NT2/D1 (cell line): ENCODE data around the gene JPT1.
A peak's percentile ranks its signal among the peaks of the same experiment; 100 is the strongest.

Source experiments
- DNase-seq: peaks from one replicate; pipeline ENCODE4 v3.0.0-alpha.2; 2011; ENCODE audit warnings: low read depth, low spot score
- H3K27me3 ChIP-seq: 2 replicates; pipeline ENCODE4 v1.6.0; 2011; ENCODE audit warnings: mild to moderate bottlenecking; ENCODE audit not compliant: insufficient read length, insufficient read depth
- H3K36me3 ChIP-seq: 2 replicates; pipeline ENCODE4 v1.6.1; 2011; ENCODE audit warnings: mild to moderate bottlenecking, low read length, mixed read lengths; ENCODE audit not compliant: insufficient read depth, insufficient read length
- H3K4me1 ChIP-seq: 2 replicates; pipeline ENCODE4 v1.5.1; 2011; ENCODE audit not compliant: insufficient read depth, insufficient read length
- H3K4me3 ChIP-seq: 2 replicates; pipeline ENCODE4 v1.5.1; 2011; ENCODE audit warnings: low read depth; ENCODE audit not compliant: insufficient read length
- H3K9ac ChIP-seq: 2 replicates; pipeline ENCODE4 v1.6.0; 2011; ENCODE audit warnings: low read depth; ENCODE audit not compliant: insufficient read length
- H3K9me3 ChIP-seq: 2 replicates; pipeline ENCODE4 v1.5.1; 2011; ENCODE audit warnings: mild to moderate bottlenecking, low read length; ENCODE audit not compliant: insufficient read depth
- SUZ12 ChIP-seq: IDR thresholded peaks from 2 replicates; pipeline ENCODE4 v1.6.1; 2011; ENCODE audit not compliant: insufficient read length, insufficient read depth; ENCODE audit errors: extremely low read depth
- YY1 ChIP-seq: IDR thresholded peaks from 2 replicates; pipeline ENCODE4 v1.6.1; 2011; ENCODE audit not compliant: insufficient read length, insufficient read depth
- ZNF274 ChIP-seq: IDR thresholded peaks from 2 replicates; pipeline ENCODE4 v1.6.1; 2011; ENCODE audit warnings: mild to moderate bottlenecking, low read depth, low read length

JPT1 gene

DNA sequence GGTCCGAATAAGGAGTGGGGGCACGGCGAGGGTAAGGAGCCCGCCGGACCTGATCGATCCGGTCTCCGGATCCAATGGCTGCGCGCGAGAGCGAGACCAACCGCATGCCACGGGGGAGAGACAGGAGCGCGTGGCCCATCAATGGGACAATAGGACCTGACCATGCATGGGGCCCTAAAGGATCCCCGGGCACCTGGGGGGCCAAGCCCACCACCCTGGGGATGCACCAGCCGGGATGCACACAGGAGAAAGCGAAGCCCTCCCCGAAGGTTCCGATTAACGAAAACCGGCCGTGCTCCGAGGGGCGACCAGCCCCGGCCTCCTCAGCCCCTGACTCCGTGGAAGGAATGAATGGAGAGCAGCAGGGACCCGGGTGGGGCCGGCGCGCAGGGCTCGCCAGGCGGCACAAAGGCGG lies 525 bp downstream of the JPT1 start:
- TF ChIP-seq SUZ12 (no peak), YY1 (no peak), ZNF274 (no peak)
- H3K9ac ChIP-seq = peak overlapping the region; percentile 99
- peak overlapping the region; percentile 99 for H3K4me3 ChIP-seq
- no peak for DNase-seq
- H3K4me1 ChIP-seq = peaks cover 2% of the 10 kb centered on the region
- peaks cover 25% of the 10 kb centered on the region for H3K36me3 ChIP-seq
- H3K9me3 ChIP-seq = no peaks in the 10 kb centered on the region
- H3K27me3 ChIP-seq = no peaks in the 10 kb centered on the region

DNA sequence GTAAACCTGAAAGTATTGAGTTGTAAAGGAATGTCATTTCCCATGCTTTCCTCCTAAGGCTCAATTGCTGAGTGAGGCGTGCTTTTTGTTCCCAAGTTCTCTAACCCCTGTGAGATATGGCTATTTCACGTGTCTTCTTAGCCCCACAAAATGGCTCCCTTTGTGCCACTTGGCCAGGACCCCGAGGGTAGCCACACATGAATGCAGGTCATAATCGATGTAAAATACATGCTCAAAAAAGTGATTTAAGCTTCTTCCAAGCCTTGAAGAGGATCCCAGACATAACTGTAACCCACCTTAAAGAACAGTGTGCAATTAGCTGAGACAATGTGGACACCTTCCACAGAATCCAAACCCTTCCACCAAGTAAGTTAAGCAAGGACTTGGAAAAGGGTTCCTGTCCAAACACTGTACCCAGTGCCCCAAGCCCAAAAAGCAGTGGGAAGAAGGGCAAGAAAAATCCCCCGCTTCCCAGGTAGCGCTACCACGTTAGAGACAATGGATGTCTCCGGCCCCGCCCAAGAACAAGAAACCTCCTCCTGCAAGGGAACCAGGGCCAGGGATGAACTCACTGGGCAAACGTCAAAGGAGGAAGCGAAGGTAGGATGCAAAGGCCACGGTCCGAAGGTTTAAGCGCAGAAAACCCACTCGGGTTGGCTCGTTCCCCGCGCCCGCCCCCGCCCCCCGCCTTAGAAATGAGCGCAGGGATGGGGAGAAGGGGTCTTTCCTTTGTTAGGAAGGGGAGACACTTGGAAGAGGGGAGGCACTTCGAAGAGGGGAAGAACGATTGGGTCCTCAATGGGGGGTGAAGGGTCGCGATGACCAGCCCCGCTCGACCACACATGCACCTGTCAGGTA lies 1.2 kb downstream of the JPT1 start:
- Histone ChIP-seq H3K4me3 (peak overlapping the region; percentile 99), H3K9ac (peak overlapping the region; percentile 99), H3K36me3 (peaks cover 32% of the 10 kb centered on the region), H3K9me3 (no peaks in the 10 kb centered on the region), H3K4me1 (peaks cover 2% of the 10 kb centered on the region), H3K27me3 (no peaks in the 10 kb centered on the region)
- TF ChIP-seq SUZ12 = no peak
- peak; percentile 14 for TF ChIP-seq YY1
- no peak for TF ChIP-seq ZNF274
- no peak for DNase-seq

DNA sequence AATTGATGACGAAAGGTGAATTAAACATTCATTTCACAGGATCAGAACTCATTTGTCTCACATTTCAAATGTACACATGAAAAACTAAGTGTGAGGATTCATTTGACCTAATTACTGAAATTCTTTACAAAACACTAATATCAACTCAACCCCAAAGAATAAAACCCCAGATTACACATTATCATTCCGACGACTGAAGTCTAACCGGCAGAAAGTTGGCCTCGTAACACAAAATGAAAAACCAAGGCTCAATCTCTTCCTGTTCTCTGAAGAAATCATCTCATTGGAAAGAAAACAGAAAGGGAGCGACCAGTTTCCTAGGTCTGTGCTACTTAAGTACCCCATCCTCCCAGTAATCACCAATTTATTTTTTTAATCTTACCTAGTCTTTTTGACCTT lies 1.8 kb downstream of the JPT1 start:
- no peak for DNase-seq
- H3K4me3 ChIP-seq = peak overlapping the region; percentile 99
- peak overlapping the region; percentile 69 for H3K9ac ChIP-seq
- peaks cover 2% of the 10 kb centered on the region for H3K4me1 ChIP-seq
- H3K9me3 ChIP-seq = no peaks in the 10 kb centered on the region
- H3K27me3 ChIP-seq = no peaks in the 10 kb centered on the region
- peaks cover 38% of the 10 kb centered on the region for H3K36me3 ChIP-seq
- TF ChIP-seq ZNF274 = no peak
- TF ChIP-seq YY1 = no peak
- TF ChIP-seq SUZ12 = no peak

DNA sequence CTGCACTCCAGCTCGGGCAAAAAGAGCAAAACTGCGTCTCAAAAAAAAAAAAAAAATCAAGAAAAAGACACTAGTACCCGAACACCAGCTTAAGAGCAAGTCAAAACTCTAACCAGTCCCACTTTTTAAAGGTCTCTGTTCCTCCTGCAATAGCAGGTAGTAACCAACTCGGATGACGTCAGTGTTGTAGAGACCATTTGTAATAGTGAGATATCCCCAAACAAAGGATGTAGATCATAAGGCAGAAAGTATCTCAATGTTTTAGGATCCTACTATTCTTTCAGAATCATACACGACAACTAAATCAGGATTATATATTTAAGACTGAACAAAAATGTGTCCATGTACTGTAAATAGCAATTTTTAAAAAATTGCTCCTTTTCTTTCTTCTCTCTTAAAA lies 2.4 kb downstream of the JPT1 start:
- H3K36me3 ChIP-seq = peaks cover 44% of the 10 kb centered on the region
- H3K9ac ChIP-seq = peak overlapping the region; percentile 46
- no peak for DNase-seq
- peaks cover 2% of the 10 kb centered on the region for H3K4me1 ChIP-seq
- no peaks in the 10 kb centered on the region for H3K9me3 ChIP-seq
- TF ChIP-seq YY1 (no peak), ZNF274 (no peak), SUZ12 (no peak)
- no peaks in the 10 kb centered on the region for H3K27me3 ChIP-seq
- peak overlapping the region; percentile 12 for H3K4me3 ChIP-seq

DNA sequence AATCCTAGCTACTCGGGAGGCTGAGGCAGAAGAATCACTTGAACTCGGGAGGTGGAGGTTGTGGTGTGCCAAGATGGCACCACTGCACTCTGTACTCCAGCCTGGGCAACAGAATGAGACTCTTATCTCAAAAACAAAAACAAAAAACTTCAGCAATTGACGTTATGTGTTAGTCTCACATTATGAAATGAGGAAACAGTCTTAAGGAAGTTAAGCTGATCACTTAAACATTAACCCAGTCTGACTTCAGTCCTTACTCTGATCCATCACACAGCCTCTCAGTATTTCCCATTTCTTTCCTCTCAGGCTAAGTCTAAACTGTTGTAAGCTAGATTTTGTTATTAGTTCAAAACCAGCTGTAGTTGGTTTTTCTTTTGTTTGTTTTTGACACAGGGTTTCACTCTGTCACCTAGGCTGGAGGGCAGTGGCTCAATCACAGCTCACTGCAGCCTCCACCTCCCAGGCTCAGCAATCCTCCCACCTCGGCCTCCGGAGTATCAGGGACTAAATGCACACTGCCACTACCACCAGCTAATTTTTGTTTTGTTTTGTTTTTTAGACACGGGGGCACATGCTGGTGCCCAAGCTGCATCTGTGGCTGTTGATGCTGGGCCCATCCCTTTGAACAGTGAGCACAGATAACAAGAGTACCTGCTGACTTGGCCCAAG lies 6.3 kb downstream of the JPT1 start:
- TF ChIP-seq ZNF274 (no peak), YY1 (no peak), SUZ12 (no peak)
- Histone ChIP-seq H3K36me3 (peaks cover 78% of the 10 kb centered on the region), H3K27me3 (no peaks in the 10 kb centered on the region), H3K9ac (no peak overlapping the region), H3K4me1 (no peaks in the 10 kb centered on the region), H3K4me3 (no peak overlapping the region), H3K9me3 (no peaks in the 10 kb centered on the region)
- no peak for DNase-seq

DNA sequence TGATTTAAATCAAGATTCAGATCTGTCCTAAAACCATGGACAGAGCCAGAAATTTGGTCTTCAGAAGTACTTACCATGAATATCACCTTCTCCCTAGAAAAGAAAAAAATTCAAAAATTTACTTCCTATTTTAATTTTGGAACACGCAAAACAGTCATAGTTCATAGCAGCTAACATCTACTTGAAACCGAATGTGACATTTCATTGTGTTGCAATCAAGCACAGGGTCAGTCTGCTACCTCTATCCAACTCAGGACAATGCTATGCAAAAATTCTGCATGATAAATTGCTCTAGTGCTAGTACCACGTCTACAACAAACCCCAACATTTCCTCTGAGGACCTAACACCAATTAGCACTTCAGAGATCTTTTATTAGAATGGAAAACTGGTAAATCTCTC lies 7.7 kb downstream of the JPT1 start:
- H3K9me3 ChIP-seq = no peaks in the 10 kb centered on the region
- H3K9ac ChIP-seq = no peak overlapping the region
- no peak for DNase-seq

DNA sequence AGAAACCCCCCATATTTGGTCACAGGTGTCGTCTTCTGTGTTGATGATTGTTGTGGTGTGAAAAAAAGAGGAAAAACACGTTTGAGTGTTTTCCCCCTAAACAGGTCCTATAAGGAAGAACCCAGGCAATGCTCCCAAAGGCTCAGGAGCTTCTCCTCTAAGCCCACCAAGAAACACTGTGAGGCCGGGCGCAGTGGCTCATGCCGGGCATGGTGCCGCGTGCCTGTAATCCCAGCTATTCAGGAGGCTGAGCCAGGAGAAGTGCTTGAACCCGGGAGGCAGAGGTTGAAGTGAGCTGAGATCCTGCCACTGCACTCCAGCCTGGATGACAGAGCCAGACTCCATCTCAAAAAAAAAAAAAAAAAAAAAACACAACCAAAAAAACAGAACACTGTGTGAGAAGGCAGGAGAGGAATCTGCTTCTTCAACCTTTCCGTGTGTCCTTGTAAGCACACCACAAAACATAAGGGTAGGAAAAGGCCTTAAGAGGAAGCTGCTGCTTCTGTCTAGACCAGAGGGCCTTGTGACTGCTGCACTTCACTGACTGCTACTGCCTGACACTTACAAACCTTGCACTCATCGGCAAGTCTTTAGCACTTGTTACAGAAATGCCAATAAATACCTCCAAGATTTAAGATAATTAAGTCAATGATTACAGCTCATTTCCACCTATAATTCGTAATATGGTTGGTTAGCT lies 9.3 kb downstream of the JPT1 start:
- no peak for DNase-seq
- Histone ChIP-seq H3K9ac (no peak overlapping the region), H3K4me3 (no peak overlapping the region), H3K36me3 (peaks cover 92% of the 10 kb centered on the region), H3K27me3 (no peaks in the 10 kb centered on the region), H3K9me3 (no peaks in the 10 kb centered on the region), H3K4me1 (no peaks in the 10 kb centered on the region)
- TF ChIP-seq ZNF274 (no peak), YY1 (no peak), SUZ12 (no peak)

More for the DNA sequence above, 7.7 kb downstream of the JPT1 start:
- TF ChIP-seq YY1 (no peak), SUZ12 (no peak), ZNF274 (no peak)
- H3K36me3 ChIP-seq = peaks cover 77% of the 10 kb centered on the region
- no peak overlapping the region for H3K4me3 ChIP-seq
- no peaks in the 10 kb centered on the region for H3K4me1 ChIP-seq
- no peaks in the 10 kb centered on the region for H3K27me3 ChIP-seq
